Common myeloid progenitor, CD34-positive (primary cell): ENCODE data around the gene PKD2.

Experiments used
- CTCF ChIA-PET: fragments of 350-600 bp; sonication (Branson Sonifier 250); formaldehyde crosslinking; loops from one replicate; lab custom pipeline; 2021; ENCODE audit warnings: antibody characterized with exemption; lab: Charles Lee
- POLR2A ChIA-PET: fragments of 350-600 bp; sonication (Branson Sonifier 250); formaldehyde crosslinking; loops from one replicate; lab custom pipeline; 2021; ENCODE audit warnings: antibody characterized with exemption; lab: Charles Lee
- DNase-seq, 3 donors: peaks; one replicate each; pipeline versions ENCODE4 v3.0.0 to v3.0.0-alpha.2; 2013
- H3K27ac ChIP-seq, 2 experiments: 1 replicate in 1 of 2; 2 replicates in 1 of 2; pipeline ENCODE4 v1.7.0; 2013; ENCODE audit warnings: inconsistent platforms in 2 of 2, low read length in 2 of 2, mild to moderate bottlenecking in 2 of 2, low read depth in 1 of 2, moderate library complexity in 1 of 2; ENCODE audit not compliant: severe bottlenecking in 2 of 2, insufficient read depth in 1 of 2, poor library complexity in 1 of 2
- H3K27me3 ChIP-seq, 5 experiments: replicated peaks in 2 of 5; 1 replicate in 3 of 5; 2 replicates in 2 of 5; pipeline versions ENCODE4 v1.6.1 to v1.7.0; 2013; ENCODE audit warnings: low read length in 4 of 5, mild to moderate bottlenecking in 2 of 5, moderate library complexity in 2 of 5, inconsistent platforms in 1 of 5; ENCODE audit not compliant: insufficient read depth in 5 of 5, control insufficient read depth in 4 of 5
- H3K36me3 ChIP-seq, 4 experiments: 1 replicate in 2 of 4; 2 replicates in 2 of 4; pipeline versions ENCODE4 v1.6.1 to v1.7.0; 2013; ENCODE audit warnings: low read length in 3 of 4, control low read depth in 1 of 4, mild to moderate bottlenecking in 1 of 4; ENCODE audit not compliant: control insufficient read depth in 4 of 4, insufficient read depth in 4 of 4
- H3K4me1 ChIP-seq, 4 experiments: 1 replicate in 3 of 4; 2 replicates in 1 of 4; pipeline versions ENCODE4 v1.6.1 to v1.7.1; 2013; ENCODE audit warnings: low read length in 3 of 4, mild to moderate bottlenecking in 3 of 4, control low read depth in 1 of 4, inconsistent platforms in 1 of 4, moderate library complexity in 1 of 4; ENCODE audit not compliant: control insufficient read depth in 4 of 4, insufficient read depth in 4 of 4; ENCODE audit errors: control extremely low read depth in 1 of 4
- H3K4me3 ChIP-seq, 7 experiments: 1 replicate in 4 of 7; 2 replicates in 3 of 7; pipeline versions ENCODE4 v1.5.1 to v1.7.0; 2013; ENCODE audit warnings: mild to moderate bottlenecking in 7 of 7, low read length in 6 of 7, moderate library complexity in 6 of 7, inconsistent platforms in 2 of 7, low read depth in 2 of 7, control low read depth in 1 of 7; ENCODE audit not compliant: insufficient read depth in 4 of 7, control insufficient read depth in 1 of 7; ENCODE audit errors: extremely low read depth in 1 of 7
- H3K9me3 ChIP-seq, 5 experiments: 1 replicate in 4 of 5; 2 replicates in 1 of 5; pipeline versions ENCODE4 v1.6.1 to v1.7.1; 2013; ENCODE audit warnings: low read length in 4 of 5, mild to moderate bottlenecking in 2 of 5, inconsistent platforms in 1 of 5, low read depth in 1 of 5, moderate library complexity in 1 of 5; ENCODE audit not compliant: control insufficient read depth in 4 of 5, insufficient read depth in 2 of 5; ENCODE audit errors: control extremely low read depth in 1 of 5
- WGBS: methylation state at CpG from one replicate; pipeline ENCODE4 v1.1.5; 2013; ENCODE audit not compliant: insufficient coverage; 5-methylcytosine and 5-hydroxymethylcytosine counted together

Gene PKD2

DNA sequence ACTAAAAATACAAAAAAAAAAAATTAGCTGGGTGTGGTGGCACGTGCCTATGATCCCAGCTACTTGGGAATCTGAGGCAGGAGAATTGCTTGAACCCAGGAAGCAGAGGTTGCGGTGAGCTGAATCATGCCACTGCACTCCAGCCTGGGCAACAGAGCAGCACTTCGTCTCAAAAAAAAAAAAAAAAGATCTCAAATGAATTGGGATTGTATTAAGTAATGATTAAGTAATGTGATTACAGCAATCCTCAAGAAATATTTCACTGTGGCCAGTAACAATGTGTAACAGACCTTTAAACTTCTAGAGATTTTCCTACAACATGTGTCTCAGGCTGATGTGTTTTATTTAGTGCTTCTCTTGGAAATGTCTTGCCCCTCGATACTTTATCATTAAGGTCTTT lies 46.8 kb downstream of the PKD2 start:
- CTCF ChIA-PET: interaction anchor here (1.1 to 12.0 kb wide), 9 partner anchors 10 to 461 kb away, joined by 3 to 171 read pairs (median 5); no protein-coding TSS in a partner anchor
- no peak for DNase-seq

DNA sequence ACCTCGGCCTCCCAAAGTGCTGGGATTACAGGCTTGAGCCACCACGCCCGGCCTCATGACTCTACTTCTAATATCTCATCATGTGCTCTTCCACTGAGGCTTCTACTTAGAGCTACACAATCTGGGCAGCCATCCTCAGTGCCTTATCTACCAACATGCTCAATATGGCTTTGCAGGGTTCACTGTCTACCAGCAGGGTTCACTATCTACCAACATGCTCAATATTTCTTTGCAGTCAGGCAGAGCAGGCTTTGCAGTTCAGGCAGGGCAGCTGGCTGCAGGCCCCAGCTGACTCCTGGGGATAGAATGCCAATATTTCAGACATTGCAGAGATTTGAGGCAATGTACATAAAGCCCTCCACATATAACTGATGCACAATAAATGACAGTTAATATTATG lies 47.5 kb downstream of the PKD2 start:
- POLR2A ChIA-PET: interaction anchor here (0.6 kb wide), 1 partner anchor 103 kb away, joined by 3 read pairs; no protein-coding TSS in a partner anchor
- peaks cover 29 to 80% (median 33%) of the 10 kb centered on the region in 4 experiments for H3K36me3 ChIP-seq
- CTCF ChIA-PET: interaction anchor here (1.0 to 12.0 kb wide), 9 partner anchors 9 to 460 kb away, joined by 3 to 171 read pairs (median 4); no protein-coding TSS in a partner anchor

More for the DNA sequence above, 46.8 kb downstream of the PKD2 start:
- WGBS: 100% methylated on average over 2 of the region's 4 CpGs
- Histone ChIP-seq H3K27ac (no peak overlapping the region), H3K36me3 (peaks cover 23 to 77% (median 30%) of the 10 kb centered on the region in 4 experiments), H3K9me3 (no peaks in the 10 kb centered on the region), H3K4me1 (no peaks in the 10 kb centered on the region), H3K27me3 (no peaks in the 10 kb centered on the region), H3K4me3 (no peak overlapping the region)
- POLR2A ChIA-PET: interaction anchor here (0.6 kb wide), 1 partner anchor 114 kb away, joined by 6 read pairs; no protein-coding TSS in a partner anchor

DNA sequence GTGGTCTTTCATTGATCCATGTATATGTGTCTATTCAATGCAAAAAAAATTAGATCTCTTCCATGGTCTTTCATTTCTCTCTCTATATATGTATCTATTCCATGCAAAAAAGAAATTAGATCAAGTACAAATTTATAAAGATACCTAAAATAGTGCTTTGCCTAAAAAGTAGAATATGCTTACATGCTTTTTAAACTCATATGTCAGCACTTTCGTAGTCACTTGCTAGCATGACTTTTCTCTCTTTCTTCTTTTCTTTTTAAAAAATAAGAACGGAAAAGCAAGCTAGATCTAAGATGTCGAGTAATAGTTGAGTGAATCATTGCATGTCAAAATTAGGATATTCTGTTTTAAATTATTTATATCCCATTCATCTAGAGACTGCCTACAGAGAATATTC lies 50.9 kb downstream of the PKD2 start:
- no CpG with 5 or more reads among the region's 3 CpGs for WGBS
- H3K27ac ChIP-seq: no peak overlapping the region
- no peaks in the 10 kb centered on the region for H3K27me3 ChIP-seq
- H3K9me3 ChIP-seq: no peaks in the 10 kb centered on the region
- DNase-seq: no peak
- no peak overlapping the region for H3K4me3 ChIP-seq
- H3K36me3 ChIP-seq: peaks cover 16 to 71% (median 31%) of the 10 kb centered on the region in 4 experiments
- ChIA-PET POLR2A (no interaction called here), CTCF (interaction anchor here (1.2 to 12.0 kb wide), 3 partner anchors 10 to 153 kb away, joined by 3 to 171 read pairs (median 5); no protein-coding TSS in a partner anchor)
- peaks cover 0 to 3% (median 0%) of the 10 kb centered on the region in 4 experiments for H3K4me1 ChIP-seq

More for the DNA sequence above, 47.5 kb downstream of the PKD2 start:
- H3K27ac ChIP-seq: no peak overlapping the region
- peak; percentile 17 to 68 (median 68) for DNase-seq
- H3K4me1 ChIP-seq: peaks cover 0 to 3% (median 0%) of the 10 kb centered on the region in 4 experiments
- H3K27me3 ChIP-seq: no peaks in the 10 kb centered on the region
- H3K4me3 ChIP-seq: no peak overlapping the region
- WGBS: 91% methylated on average over 2 of the region's 3 CpGs
- H3K9me3 ChIP-seq: no peaks in the 10 kb centered on the region

DNA sequence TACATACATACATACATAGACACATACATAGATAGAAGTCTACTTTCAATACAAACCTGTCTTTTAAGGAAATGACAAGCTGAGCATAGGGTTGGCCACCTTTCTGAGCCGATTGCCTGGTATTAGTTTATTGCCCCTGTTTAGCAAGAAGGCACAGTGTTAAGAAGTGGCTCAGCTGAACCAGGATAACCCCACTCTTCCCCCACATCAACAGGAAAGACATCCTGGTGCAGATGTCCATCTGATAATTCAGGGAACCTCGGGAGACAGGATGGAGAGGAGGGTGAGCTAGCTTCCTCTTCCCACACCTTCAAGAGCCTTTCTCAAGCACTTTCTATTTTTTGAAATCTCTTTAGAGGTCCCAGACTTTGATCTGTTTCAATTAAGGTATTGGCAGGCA lies 52.3 kb downstream of the PKD2 start:
- Histone ChIP-seq H3K27me3 (no peaks in the 10 kb centered on the region), H3K27ac (no peak overlapping the region), H3K9me3 (no peaks in the 10 kb centered on the region), H3K4me1 (peaks cover 0 to 3% (median 0%) of the 10 kb centered on the region in 4 experiments), H3K4me3 (no peak overlapping the region), H3K36me3 (peaks cover 19 to 73% (median 36%) of the 10 kb centered on the region in 4 experiments)
- ChIA-PET CTCF (interaction anchor here (0.8 to 12.0 kb wide), 4 partner anchors 8 to 455 kb away, joined by 3 to 171 read pairs (median 3); no protein-coding TSS in a partner anchor), POLR2A (no interaction called here)
- DNase-seq: no peak
- no CpG with 5 or more reads among the region's 2 CpGs for WGBS

DNA sequence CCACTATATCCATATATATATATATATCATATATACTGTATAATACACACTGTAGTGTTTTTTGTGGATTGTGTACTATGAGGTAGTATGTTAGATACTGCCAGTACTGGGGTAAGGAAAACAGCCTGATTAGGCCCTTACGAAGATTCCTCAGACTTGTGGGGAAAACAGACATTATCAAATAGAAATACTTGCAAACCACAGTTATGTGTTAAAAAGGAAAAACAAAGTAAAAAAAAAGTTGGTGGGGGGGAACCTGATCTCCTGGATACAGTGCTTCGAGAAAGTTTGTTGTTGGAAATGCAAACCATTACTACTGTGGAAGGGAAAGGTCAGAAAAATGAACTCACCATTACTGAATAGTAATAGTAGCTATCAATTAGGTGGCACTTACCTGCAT lies 53.0 kb downstream of the PKD2 start:
- peaks cover 23 to 77% (median 38%) of the 10 kb centered on the region in 4 experiments for H3K36me3 ChIP-seq
- ChIA-PET CTCF (interaction anchor here (0.8 to 12.0 kb wide), 3 partner anchors 8 to 151 kb away, joined by 3 to 171 read pairs (median 3); no protein-coding TSS in a partner anchor), POLR2A (no interaction called here)
- H3K9me3 ChIP-seq: no peaks in the 10 kb centered on the region
- peaks cover 0 to 3% (median 0%) of the 10 kb centered on the region in 4 experiments for H3K4me1 ChIP-seq
- peak overlapping the region in 1 of 2 experiments; percentile 19 for H3K27ac ChIP-seq
- no CpG with 5 or more reads among the region's 2 CpGs for WGBS
- no peaks in the 10 kb centered on the region for H3K27me3 ChIP-seq
- DNase-seq: no peak
- no peak overlapping the region for H3K4me3 ChIP-seq

DNA sequence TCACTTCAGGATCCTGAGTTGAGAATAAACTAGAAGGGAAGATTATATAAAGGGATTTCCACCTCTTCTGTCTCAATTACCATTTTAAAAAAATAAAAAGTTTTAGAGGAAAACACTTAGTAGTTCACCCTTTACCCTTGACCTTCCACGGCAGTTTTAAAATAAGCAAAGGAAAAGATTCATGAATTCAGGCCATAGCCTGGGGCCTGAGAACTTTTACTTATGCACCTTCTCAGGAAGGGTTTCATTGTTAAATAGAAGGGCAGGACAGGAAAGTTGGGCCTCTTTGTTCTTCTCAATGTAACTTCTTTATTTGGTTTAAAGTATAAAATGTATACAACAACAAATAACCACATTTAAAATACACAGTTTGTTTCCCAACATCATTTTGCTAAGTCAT lies 54.9 kb downstream of the PKD2 start:
- Histone ChIP-seq H3K4me3 (no peak overlapping the region), H3K27ac (no peak overlapping the region), H3K9me3 (peaks cover 0 to 1% (median 0%) of the 10 kb centered on the region in 5 experiments), H3K36me3 (peaks cover 25 to 79% (median 43%) of the 10 kb centered on the region in 4 experiments), H3K27me3 (no peaks in the 10 kb centered on the region), H3K4me1 (peaks cover 0 to 3% (median 0%) of the 10 kb centered on the region in 4 experiments)
- WGBS: no CpG with 5 or more reads among the region's 1 CpG
- POLR2A ChIA-PET: no interaction called here
- CTCF ChIA-PET: interaction anchor here (12.0 kb wide), 1 partner anchor 149 kb away, joined by 171 read pairs; no protein-coding TSS in a partner anchor
- no peak for DNase-seq

DNA sequence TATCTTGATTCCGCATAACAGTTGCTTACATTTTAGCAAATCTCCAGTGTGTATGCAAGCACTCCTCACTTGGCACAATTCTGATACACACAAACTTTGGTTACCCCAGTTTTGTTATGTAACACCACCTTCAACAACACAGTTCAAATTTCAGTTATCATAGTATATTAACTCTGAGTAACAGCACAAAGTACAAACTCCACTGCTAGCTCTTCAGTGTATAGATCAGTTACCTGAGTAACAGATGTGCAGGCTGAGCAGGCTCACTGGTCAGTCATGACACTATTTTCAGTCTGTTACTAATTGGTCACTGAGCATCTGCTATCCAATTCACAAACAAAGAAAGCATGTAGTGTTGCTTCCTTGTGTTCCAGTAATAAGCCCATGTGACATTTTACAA lies 55.4 kb downstream of the PKD2 start:
- CTCF ChIA-PET: interaction anchor here (2.2 kb wide), 1 partner anchor 149 kb away, joined by 8 read pairs; no protein-coding TSS in a partner anchor
- no peaks in the 10 kb centered on the region for H3K27me3 ChIP-seq
- POLR2A ChIA-PET: no interaction called here
- H3K4me3 ChIP-seq: no peak overlapping the region
- H3K27ac ChIP-seq: no peak overlapping the region
- H3K36me3 ChIP-seq: peaks cover 29 to 80% (median 44%) of the 10 kb centered on the region in 4 experiments
- H3K9me3 ChIP-seq: peaks cover 0 to 6% (median 3%) of the 10 kb centered on the region in 5 experiments
- 100% methylated on average over 1 of the region's 1 CpG for WGBS
- DNase-seq: no peak
- H3K4me1 ChIP-seq: peaks cover 0 to 3% (median 0%) of the 10 kb centered on the region in 4 experiments
